SU-DHL-6 (cell line): ENCODE results near the gene ANKS6.

Experiments
- EZH2phosphoT487 ChIP-seq: fragments of 200-600 bp; sonication (generic), shearing (Covaris generic); conservative IDR thresholded peaks from 2 replicates; pipeline ENCODE4 v1.6.1; 2018; ENCODE audit warnings: mild to moderate bottlenecking, antibody characterized with exemption, low read length, moderate library complexity, mixed read lengths
- TF ChIP-seq, protein P1 (sequence below): fragments of 200-600 bp; sonication (generic); IDR thresholded peaks from one replicate; pipeline ENCODE4 v1.5.1; 2017; ENCODE audit warnings: antibody characterized with exemption, mild to moderate bottlenecking, low read length, moderate library complexity; ENCODE audit not compliant: insufficient read depth, poor library complexity, severe bottlenecking

DNA sequence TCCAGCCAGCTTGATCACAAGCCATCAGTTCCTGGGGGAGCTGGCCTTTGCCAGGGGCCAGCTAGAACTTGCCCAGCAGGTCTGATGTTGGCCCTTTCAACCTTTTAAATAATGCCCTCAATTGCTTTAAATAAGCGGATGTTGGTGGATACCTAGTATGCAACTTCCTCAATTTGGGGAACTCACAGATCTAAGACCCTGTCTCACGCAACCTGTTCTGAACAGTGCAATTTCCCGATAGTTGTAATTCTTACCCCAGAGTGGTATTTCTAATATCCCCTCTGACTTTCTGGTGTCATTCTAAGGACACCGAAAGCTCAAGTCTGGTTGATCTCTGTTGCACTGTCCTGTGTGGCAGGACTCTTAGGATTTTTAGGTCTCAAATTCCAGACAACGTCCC is 34.2 kb upstream of the ANKS6 start:
- TF ChIP-seq, protein P1, sequence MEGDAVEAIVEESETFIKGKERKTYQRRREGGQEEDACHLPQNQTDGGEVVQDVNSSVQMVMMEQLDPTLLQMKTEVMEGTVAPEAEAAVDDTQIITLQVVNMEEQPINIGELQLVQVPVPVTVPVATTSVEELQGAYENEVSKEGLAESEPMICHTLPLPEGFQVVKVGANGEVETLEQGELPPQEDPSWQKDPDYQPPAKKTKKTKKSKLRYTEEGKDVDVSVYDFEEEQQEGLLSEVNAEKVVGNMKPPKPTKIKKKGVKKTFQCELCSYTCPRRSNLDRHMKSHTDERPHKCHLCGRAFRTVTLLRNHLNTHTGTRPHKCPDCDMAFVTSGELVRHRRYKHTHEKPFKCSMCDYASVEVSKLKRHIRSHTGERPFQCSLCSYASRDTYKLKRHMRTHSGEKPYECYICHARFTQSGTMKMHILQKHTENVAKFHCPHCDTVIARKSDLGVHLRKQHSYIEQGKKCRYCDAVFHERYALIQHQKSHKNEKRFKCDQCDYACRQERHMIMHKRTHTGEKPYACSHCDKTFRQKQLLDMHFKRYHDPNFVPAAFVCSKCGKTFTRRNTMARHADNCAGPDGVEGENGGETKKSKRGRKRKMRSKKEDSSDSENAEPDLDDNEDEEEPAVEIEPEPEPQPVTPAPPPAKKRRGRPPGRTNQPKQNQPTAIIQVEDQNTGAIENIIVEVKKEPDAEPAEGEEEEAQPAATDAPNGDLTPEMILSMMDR, result no peak
- no peak for TF ChIP-seq EZH2phosphoT487
